Fibroblast of lung (primary cell): ENCODE results near the gene RERE. TPM values are rescaled to one million over a fixed set of nuclear protein-coding genes. Genes with fewer than 3 reads are reported as not detected.

Source experiments
- DNase-seq, 2 donors: peaks; one replicate each; pipeline versions ENCODE4 v3.0.0 to v3.0.0-alpha.2; 2010; ENCODE audit warnings: low read depth in 2 of 2
- H2AFZ ChIP-seq: 2 replicates; pipeline ENCODE4 v1.5.1; 2012; ENCODE audit warnings: low read length, control low read depth, inconsistent platforms
- H3K27ac ChIP-seq: 2 replicates; pipeline ENCODE4 v1.5.1; 2011; ENCODE audit warnings: low read length, control low read depth; ENCODE audit not compliant: insufficient read depth
- H3K27me3 ChIP-seq: 2 replicates; pipeline ENCODE4 v1.5.1; 2011; ENCODE audit warnings: mild to moderate bottlenecking, low read length; ENCODE audit not compliant: control insufficient read depth, insufficient read depth
- H3K36me3 ChIP-seq: 2 replicates; pipeline ENCODE4 v1.5.1; 2011; ENCODE audit warnings: low read length; ENCODE audit not compliant: control insufficient read depth, insufficient read depth
- H3K4me1 ChIP-seq: 2 replicates; pipeline ENCODE4 v1.5.1; 2011; ENCODE audit warnings: low read length; ENCODE audit not compliant: control insufficient read depth, insufficient read depth; ENCODE audit errors: extremely low read depth
- H3K4me2 ChIP-seq: 2 replicates; pipeline ENCODE4 v1.5.1; 2011; ENCODE audit warnings: low read length, control low read depth; ENCODE audit not compliant: insufficient read depth; ENCODE audit errors: extremely low read depth
- H3K4me3 ChIP-seq, 4 experiments: fragments of 200-600 bp in 1 of 4; sonication (generic) in 1 of 4; replicated peaks in 1 of 4; 2 replicates each; pipeline ENCODE4 v1.5.1; 2011 to 2016; ENCODE audit warnings: low read length in 4 of 4, low read depth in 3 of 4, mild to moderate bottlenecking in 3 of 4, control low read depth in 2 of 4, inconsistent platforms in 1 of 4, mixed read lengths in 1 of 4; ENCODE audit not compliant: insufficient read depth in 1 of 4; ENCODE audit errors: control extremely low read depth in 1 of 4
- H3K79me2 ChIP-seq: 2 replicates; pipeline ENCODE4 v1.5.1; 2012; ENCODE audit warnings: mild to moderate bottlenecking, low read length, inconsistent platforms; ENCODE audit not compliant: control insufficient read depth, insufficient read depth
- H3K9ac ChIP-seq: 2 replicates; pipeline ENCODE4 v1.5.1; 2011; ENCODE audit warnings: mild to moderate bottlenecking, low read length, control low read depth; ENCODE audit not compliant: insufficient read depth
- H3K9me3 ChIP-seq: 2 replicates; pipeline ENCODE4 v1.5.1; 2012; ENCODE audit warnings: low read depth, low read length; ENCODE audit not compliant: control insufficient read depth, insufficient read depth
- H4K20me1 ChIP-seq: 2 replicates; pipeline ENCODE4 v1.5.1; 2011; ENCODE audit warnings: low read length; ENCODE audit not compliant: control insufficient read depth, insufficient read depth; ENCODE audit errors: extremely low read depth
- EZH2 ChIP-seq: IDR thresholded peaks from 2 replicates; pipeline ENCODE4 v1.5.1; 2012; ENCODE audit warnings: low read length, control low read depth, mild to moderate bottlenecking; ENCODE audit errors: missing control alignments
- polyA plus RNA-seq, 2 donors: library from polyadenylated mRNA; depleted of rRNA in 1 of 2; stranded (reverse) in 1 of 2; unstranded in 1 of 2; fragments of >200 nt; gene quantifications; 2 replicates each; pipeline ENCODE4 v1.2.1, GENCODE V29; 2011 to 2012; ENCODE audit warnings: missing spikeins in 1 of 2
- total RNA-seq: library from RNA; depleted of rRNA; stranded (reverse); fragments of >200 nt; gene quantifications from 2 replicates; pipeline ENCODE4 v1.2.1, GENCODE V29; 2014
- TF ChIP-seq, protein P1 (sequence below), 2 donors: IDR thresholded peaks in 1 of 2; conservative IDR thresholded peaks in 1 of 2; 1 replicate in 1 of 2; 2 replicates in 1 of 2; pipeline ENCODE4 v1.5.1; 2011 to 2012; ENCODE audit warnings: low read length in 2 of 2, control low read depth in 1 of 2, inconsistent platforms in 1 of 2, low read depth in 1 of 2, mild to moderate bottlenecking in 1 of 2

RERE gene
- total and polyA plus RNA-seq, 2 donors (not counting 1 experiment from before 2014, with no cell fraction given), result 3.7 to 51.0 TPM

DNA sequence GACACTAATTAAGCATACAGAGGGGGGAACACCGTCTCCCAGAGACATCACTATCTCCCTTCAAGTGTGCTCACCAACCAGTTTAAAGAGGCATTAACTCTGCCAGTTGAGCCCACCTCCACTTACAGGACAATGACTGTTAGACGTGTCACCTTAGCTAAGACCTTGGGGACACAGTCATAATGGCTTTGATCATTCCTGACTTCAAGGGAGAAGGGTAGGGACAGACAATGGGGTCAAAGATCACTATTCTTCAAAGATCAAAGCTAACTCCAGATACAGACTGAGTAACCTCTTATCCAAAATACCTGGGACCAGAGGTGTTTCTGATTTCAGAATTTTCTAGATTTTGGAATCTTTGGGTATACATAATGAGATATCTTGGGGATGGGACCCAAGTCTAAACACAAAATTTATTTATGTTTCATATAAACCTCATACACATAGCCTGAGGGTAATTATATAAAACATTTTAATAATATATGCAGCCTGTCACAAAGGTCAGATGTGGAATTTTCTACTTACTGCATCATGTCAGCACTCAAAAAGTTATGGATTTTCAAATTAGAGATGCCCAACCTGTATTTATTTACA, 253.4 kb downstream of the RERE start:
- H3K9me3 ChIP-seq, result no peaks in the 10 kb centered on the region
- H2AFZ ChIP-seq, result no peak overlapping the region
- no peak for DNase-seq
- H4K20me1 ChIP-seq, result no peaks in the 10 kb centered on the region
- no peak for TF ChIP-seq EZH2
- TF ChIP-seq, protein P1, sequence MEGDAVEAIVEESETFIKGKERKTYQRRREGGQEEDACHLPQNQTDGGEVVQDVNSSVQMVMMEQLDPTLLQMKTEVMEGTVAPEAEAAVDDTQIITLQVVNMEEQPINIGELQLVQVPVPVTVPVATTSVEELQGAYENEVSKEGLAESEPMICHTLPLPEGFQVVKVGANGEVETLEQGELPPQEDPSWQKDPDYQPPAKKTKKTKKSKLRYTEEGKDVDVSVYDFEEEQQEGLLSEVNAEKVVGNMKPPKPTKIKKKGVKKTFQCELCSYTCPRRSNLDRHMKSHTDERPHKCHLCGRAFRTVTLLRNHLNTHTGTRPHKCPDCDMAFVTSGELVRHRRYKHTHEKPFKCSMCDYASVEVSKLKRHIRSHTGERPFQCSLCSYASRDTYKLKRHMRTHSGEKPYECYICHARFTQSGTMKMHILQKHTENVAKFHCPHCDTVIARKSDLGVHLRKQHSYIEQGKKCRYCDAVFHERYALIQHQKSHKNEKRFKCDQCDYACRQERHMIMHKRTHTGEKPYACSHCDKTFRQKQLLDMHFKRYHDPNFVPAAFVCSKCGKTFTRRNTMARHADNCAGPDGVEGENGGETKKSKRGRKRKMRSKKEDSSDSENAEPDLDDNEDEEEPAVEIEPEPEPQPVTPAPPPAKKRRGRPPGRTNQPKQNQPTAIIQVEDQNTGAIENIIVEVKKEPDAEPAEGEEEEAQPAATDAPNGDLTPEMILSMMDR (conservative IDR thresholded peaks at IDR 0.05 in 1 of 2, IDR thresholded peaks at IDR 0.05 in 1 of 2; ENCODE audit: low read depth in 1 of 2, low read length in 2 of 2), result no peak
- no peaks in the 10 kb centered on the region for H3K27me3 ChIP-seq
- no peak overlapping the region for H3K4me2 ChIP-seq
- no peaks in the 10 kb centered on the region for H3K36me3 ChIP-seq
- no peak overlapping the region for H3K4me3 ChIP-seq
- H3K79me2 ChIP-seq, result no peaks in the 10 kb centered on the region
- H3K27ac ChIP-seq, result no peak overlapping the region
- H3K4me1 ChIP-seq, result no peaks in the 10 kb centered on the region
- H3K9ac ChIP-seq, result no peak overlapping the region

DNA sequence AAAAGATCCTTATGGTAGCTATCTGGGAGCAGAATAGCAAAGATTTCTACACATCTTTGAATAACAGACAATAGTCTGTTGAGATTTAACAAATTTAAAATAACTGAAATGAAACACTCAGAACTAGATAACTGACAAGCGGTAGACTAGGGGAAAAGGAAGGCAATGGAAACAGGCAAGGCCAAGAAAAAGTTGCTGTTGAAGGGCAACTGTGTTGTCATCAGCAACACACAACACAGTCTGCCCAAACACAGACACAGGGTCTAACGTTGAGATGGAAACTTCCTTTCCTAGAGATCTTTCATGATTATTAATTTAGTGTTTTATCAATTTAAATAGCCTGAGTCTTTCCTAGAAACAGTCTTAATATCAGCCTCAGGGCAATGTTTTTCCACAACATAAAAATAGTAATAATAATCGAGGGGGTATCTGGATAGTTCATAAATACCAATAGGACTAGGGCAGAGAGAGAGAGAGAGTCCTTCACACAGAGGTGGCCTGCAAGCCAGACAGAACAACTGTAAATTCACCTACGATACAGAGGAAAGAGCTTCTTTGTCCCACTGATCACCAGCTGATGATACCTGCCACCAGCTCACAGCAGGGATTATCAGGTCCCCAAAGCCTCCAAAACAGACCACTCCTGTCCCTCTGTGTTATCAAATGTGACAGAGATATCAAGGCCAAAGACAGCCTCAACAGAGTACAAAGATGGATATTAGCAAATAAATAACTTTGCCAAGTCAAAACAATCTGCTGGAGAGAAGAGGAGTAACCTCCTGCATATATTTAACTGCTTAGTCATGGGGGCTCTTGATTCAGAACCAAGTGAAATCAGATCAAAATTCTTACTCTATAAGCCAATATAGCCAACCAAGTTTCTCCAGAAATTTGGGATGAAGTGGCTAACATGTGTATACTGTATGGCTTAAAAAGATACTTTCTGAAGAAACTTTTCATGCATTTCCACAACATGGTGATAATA, 254.3 kb downstream of the RERE start:
- H2AFZ ChIP-seq, result no peak overlapping the region
- H3K9me3 ChIP-seq, result no peaks in the 10 kb centered on the region
- no peak overlapping the region for H3K27ac ChIP-seq
- H3K4me1 ChIP-seq, result no peaks in the 10 kb centered on the region
- no peaks in the 10 kb centered on the region for H4K20me1 ChIP-seq
- no peaks in the 10 kb centered on the region for H3K79me2 ChIP-seq
- DNase-seq, result peak; percentile 45 to 49
- H3K27me3 ChIP-seq, result no peaks in the 10 kb centered on the region
- no peak overlapping the region for H3K4me3 ChIP-seq
- H3K36me3 ChIP-seq, result no peaks in the 10 kb centered on the region
- H3K9ac ChIP-seq, result no peak overlapping the region
- no peak overlapping the region for H3K4me2 ChIP-seq
- TF ChIP-seq EZH2, result no peak
- TF ChIP-seq, protein P1 (conservative IDR thresholded peaks at IDR 0.05 in 1 of 2, IDR thresholded peaks at IDR 0.05 in 1 of 2; ENCODE audit: low read depth in 1 of 2, low read length in 2 of 2), result no peak

DNA sequence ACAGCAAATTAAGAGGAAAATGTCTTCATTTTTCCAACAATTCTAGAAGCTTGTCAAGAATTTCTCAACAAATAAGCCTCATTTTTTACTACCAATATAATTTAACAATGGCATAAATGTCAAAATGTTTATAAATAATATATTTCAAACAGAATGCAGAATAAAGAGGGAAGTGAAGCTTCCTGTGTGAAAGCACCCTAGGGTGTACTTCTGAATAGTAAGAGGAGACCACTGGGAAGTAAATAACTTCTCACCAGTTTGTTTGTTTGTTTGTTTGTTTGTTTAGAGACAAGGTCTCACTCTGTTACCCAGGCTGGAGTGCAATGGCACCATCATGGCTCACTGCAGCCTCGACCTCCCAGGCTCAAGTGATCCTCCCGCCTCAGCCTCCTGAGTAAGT, 255.2 kb downstream of the RERE start:
- H2AFZ ChIP-seq, result no peak overlapping the region
- H3K79me2 ChIP-seq, result no peaks in the 10 kb centered on the region
- no peak overlapping the region for H3K4me3 ChIP-seq
- H3K27me3 ChIP-seq, result no peaks in the 10 kb centered on the region
- no peaks in the 10 kb centered on the region for H3K9me3 ChIP-seq
- H4K20me1 ChIP-seq, result no peaks in the 10 kb centered on the region
- no peaks in the 10 kb centered on the region for H3K36me3 ChIP-seq
- no peak overlapping the region for H3K9ac ChIP-seq
- TF ChIP-seq, protein P1 (conservative IDR thresholded peaks at IDR 0.05 in 1 of 2, IDR thresholded peaks at IDR 0.05 in 1 of 2; ENCODE audit: low read depth in 1 of 2, low read length in 2 of 2), result no peak
- TF ChIP-seq EZH2, result no peak
- DNase-seq, result no peak
- H3K4me2 ChIP-seq, result no peak overlapping the region
- H3K4me1 ChIP-seq, result no peaks in the 10 kb centered on the region
- H3K27ac ChIP-seq, result no peak overlapping the region
